Left renal cortex interstitium (tissue), 4 donors: Measurements from ENCODE around the gene HSF5. TPM values are rescaled to one million over a fixed set of nuclear protein-coding genes. Genes with fewer than 3 reads are reported as not detected.

Experiments
- DNase-seq, 4 donors: peaks; one replicate each; pipeline ENCODE4 v3.0.0-alpha.2; 2013; ENCODE audit warnings: low read depth in 4 of 4, low spot score in 2 of 4, missing footprints in 1 of 4
- polyA plus RNA-seq, 4 donors: library from polyadenylated mRNA; unstranded; fragments of 120-200 nt; gene quantifications; one replicate each; pipeline ENCODE4 v1.2.1, GENCODE V29; 2013; ENCODE audit not compliant: insufficient read length in 4 of 4

The HSF5 gene, protein sequence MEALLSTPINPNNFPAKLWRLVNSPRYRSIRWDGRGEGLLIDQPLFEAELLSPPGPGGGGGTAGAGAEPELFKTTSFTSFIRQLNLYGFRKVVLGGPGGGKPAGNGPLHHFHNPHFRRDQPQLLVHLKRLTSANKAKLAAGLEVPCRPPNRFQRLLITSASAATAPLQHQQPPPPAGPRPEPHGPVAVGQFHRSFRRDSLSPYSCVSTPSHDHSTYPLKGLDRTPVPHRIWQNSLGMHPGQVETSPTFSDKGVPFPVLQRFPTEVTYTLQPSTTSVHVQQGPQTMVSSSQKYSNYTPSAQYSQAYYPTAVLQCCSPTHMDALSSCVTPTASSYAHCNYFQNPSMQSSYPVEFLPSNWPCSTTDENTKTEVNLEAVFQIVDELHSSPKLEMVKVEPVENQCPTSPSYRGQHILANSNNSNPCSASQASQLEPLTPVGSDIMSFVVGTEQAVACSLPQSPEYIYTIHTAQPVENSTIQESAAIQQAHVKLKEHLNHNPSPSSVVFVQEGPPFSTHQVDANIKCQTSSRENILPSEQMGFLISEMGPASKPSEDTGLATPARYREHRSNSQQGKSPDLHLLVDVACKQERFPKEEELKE
- under 1 TPM; 0.36 to 0.49 (median 0.38) TPM for polyA plus RNA-seq

GRCh38 chr17:58487589-58488427 is at the start of gene HSF5:
HSF5 (minus strand) TSS chr17:58488408; CDS start chr17:58488274, 134 bp downstream.
- peak in 3 of 4 donors; percentile 18 to 19 (median 18) for DNase-seq

DNA sequence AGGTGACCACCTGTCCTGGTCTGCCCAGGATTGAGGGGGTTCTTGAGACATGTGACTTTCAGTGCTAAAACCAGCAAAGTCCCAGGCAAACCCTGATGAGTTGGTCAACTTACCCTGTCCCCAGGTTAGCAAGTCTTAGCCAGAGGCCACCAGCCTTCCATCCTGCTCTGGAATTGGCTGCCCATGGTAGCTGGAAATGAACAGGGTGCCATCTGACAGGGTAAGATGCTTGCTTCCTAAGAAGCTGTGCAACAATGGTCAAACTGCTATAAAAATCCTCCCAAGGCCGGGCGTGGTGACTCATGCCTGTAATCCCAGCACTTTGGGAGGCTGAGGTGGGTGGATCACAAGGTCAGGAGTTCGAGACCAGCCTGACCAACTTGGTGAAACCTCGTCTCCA is 49.1 kb upstream of the HSF5 start:
- no peak for DNase-seq

DNA sequence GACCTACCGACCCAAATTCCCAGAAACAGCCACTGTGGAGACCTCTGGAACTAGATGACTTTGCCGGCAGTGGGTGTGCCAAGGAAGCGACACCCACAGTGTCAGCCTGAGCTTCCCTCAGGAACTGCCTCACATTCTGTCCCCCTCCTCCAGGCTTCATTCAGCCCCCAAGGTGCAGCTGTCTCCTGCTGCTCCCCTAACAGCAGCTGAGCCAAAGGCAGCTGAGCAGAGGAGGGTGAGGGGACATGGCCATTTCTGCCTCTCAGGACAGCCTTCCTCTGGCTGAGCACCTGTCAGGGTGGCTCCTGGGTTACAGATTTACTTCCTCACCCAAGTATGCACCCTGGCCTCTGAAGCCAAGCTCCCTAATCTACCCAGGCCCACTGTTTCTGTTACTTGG is 48.3 kb upstream of the HSF5 start:
- no peak for DNase-seq

DNA sequence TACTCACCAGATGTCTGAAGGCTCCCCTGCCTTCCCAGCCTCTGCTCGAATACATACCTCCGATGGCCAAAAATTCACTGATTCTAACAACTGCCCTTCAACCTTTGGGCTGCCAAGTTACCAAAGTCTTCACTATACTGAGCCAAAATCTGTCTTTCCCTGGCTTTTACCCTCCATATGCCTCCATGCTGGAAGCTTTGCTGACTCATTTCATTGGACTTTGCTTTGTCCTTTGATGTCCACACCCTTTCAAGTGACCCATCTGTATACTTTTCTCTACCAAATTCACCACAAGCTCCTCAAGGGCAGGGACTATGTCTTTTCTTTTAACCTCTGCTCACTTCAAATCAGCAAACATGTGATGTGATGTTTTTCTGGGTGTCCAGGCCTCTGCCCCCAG is 47.2 kb upstream of the HSF5 start:
- DNase-seq = no peak

DNA sequence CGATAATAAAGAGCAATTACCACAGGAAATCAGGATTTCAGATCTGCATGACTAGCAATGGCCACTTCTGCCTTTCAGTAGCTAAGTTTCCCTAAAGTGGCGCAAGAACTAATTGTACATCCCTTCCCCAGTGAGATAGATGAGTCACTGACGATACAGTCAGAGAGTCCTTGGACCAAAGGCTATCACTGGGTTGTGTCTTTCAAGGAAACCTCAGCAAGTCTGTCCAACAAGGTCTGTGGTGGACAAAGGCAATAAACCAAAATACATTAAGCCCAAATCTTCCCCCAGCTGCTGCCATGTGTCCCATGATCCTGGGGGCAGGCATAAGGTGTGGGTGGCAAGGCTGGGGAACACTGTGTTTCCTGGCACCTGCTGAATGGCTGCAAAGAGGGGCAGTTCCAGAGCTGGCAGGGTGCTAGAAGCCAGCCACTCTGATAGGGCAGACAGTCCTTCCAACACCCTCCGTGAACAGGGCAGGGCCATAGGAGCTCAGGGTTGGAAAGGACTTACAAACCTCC is 46.8 kb upstream of the HSF5 start:
- DNase-seq = no peak

DNA sequence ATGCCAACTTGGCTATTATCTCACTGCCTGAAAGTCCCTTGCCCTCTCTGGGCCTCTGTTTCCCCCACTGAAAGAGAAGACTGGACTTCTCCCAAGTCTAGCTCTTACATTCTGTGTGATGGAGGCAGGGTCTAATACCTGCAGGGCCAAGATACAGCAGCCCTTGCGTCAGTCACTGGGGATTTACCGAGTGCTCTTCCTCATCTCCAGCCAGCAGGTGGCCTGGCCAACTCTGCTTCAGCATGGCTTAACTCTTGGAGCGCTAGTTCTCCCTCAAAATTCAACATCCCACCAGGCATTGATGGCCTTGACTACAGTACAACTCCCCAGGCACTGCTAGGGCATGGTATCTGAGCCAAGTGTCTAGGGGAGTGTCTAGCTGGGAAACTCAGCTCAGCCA is 46.1 kb upstream of the HSF5 start:
- DNase-seq = no peak

- no peak for DNase-seq
These were observed 45.5 kb upstream of the HSF5 start for GRCh38 chr17:58533616-58534188.

GRCh38 chr17:58532555-58532951 is 44.3 kb upstream of the HSF5 start:
- no peak for DNase-seq

DNA sequence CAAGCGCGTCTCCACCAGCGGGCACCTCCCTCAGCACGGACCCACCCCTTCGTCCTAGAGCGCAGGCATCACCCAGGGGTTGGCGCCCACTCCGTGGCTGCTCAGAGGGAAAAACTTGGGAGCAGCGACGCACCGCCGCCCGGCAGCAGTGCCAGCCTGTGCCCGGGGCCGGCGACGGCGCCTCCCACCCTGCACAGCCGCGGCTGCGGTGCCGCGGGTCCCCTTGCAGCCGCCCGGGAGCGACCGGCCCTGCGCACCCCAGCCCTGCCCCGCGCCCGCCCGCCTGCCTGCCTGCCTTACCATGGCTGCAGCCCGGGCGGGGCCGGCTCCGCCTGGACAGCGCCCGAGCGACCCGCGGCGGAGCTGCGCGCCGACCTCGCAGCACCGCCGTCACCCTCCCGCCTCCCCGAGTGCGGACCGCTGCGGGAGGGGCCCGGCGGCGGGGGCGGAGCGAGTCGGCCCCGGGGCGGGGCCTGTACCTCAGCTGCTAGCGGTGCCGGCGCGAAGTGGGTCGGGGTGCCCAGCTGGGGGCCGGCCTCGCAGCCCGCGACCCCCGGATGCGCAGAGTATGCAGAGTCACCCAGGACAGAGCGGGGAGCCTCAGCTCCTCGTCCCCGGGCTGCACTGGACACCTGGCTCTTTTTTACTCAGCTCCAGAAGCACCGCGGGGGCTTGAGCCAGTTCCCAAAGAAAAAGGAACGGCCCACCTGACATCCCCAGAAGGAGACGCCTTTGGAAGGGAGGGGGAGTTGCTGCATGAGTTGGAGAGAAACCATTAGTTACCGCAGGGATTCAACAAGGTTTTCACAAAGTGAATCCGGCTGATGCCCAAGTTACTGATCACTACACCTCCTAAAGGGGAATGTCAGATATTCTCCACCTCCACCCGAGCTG is 43.7 kb upstream of the HSF5 start:
- DNase-seq = no peak

DNA sequence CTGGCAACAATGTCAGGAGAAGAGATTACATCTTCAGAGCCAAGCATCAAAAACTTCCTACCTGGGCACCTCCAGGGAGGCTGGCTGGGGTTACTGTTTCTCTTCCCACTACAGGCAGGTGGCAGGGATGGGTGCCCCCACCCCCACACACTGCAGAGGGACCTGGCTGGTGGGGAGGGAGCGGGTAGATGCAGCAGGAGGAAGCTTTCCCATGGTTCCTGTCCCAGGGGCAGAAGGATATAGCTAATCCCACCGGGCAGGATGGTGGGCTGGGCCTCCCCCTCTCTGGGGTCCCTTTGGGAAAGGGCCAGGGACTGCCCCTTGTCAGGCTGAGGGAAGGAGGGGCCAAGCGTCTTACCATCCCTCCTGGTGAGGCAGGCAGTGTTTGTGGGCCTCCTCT is 42.9 kb upstream of the HSF5 start:
- no peak for DNase-seq

DNA sequence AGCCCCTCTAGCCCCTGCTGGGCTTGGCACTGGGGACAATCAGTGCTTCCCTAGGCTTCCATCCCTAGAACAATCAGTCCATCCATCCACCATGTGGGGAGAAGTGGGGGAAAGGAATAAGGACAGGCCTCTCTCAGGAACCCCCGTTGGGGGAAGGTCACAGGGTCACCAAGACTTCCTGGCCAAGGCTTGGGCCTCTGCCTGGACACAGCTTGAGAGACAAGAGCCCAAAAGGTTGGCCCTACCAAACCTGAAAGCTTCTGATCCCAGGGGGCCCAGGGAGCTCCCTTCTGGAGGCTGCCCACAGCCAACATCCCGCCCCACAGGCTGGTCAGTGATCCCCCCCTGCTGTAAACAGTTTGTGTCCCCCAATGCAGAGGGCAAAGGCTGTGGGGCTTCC is 42.4 kb upstream of the HSF5 start:
- no peak for DNase-seq

- no peak for DNase-seq
These were observed 41.1 kb upstream of the HSF5 start for GRCh38 chr17:58529275-58529674.

DNA sequence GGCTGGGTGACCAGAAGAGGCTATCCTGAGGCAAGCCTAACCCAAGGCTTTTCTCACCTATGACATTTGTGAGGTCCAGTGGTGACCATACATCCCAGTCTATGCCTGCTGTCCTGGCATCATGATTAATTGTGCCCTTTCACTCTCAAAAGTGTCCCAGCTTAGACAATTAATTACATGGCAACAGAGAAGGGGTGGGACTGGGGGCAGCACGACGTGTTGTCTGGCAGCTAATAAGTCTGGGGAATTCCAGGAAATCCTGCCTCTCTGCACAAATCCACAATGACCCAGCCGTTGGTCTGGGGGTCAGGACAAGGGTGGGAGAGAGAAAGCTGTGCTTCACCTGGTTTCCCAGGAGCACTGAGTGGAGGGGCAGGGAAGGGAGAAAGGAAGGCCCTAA is 40.2 kb upstream of the HSF5 start:
- no peak for DNase-seq

- DNase-seq = no peak
These were observed 39.7 kb upstream of the HSF5 start for GRCh38 chr17:58527949-58528348.

DNA sequence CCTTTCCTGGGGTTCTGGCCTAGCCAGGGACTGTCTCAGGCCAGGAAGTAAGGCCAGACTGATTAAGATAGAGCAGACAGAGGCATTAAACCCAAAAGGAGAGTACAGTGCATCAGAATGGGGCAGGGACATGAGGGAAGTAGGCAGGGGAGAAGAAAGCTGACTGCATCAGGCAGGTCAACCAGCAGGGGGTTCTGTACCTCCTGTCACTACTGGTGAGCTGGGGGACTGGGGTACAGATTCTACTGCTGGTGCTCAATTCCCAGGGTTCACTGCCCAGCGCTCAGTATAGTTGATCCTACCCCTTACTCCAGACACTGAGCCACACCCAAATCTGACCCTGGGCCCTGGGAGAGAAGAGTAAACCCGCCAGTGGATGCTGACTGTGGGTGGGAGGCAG is 39.1 kb upstream of the HSF5 start:
- DNase-seq = no peak

DNA sequence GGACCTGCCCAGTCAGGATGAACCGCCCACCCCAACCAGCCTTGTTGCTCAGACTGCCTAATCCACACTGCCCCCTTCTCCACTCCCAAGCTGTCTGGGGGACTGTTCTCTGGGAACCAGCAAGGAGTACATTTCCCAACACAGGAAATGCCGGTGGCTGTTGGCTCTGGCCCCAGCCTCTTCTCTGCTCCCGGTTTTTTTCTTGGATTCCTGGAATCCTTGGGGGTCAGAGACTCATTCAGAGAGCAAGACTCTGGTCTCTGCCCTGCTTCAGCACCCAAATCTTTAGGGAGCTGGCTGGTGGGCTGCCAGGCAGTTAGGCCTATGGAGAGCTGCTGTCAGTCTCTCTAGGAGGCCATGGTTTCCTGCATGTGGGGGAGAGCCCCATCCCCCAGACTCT is 37.0 kb upstream of the HSF5 start:
- DNase-seq = no peak

GRCh38 chr17:58521680-58522079 is 33.5 kb upstream of the HSF5 start:
- no peak for DNase-seq

- DNase-seq = no peak
These were observed 32.7 kb upstream of the HSF5 start for GRCh38 chr17:58520843-58521430.

- DNase-seq = peak; percentile 98 to 99 (median 98)
These were observed 29.9 kb upstream of the HSF5 start for GRCh38 chr17:58517928-58518609.
